H1 (cell line): Measurements from ENCODE around the gene PHTF1. TPM values are rescaled to one million over a fixed set of nuclear protein-coding genes. Genes with fewer than 3 reads are reported as not detected.

ENCODE experiments used
- CTCF ChIA-PET: fragments of 300-600 bp; sonication (Branson Sonifier 250); formaldehyde crosslinking; loops from one replicate; lab custom pipeline; 2021; ENCODE audit not compliant: partially characterized antibody; lab: Charles Lee
- POLR2A ChIA-PET: fragments of 300-600 bp; sonication (Branson Sonifier 250); formaldehyde crosslinking; loops from one replicate; lab custom pipeline; 2021; ENCODE audit warnings: inconsistent platforms; ENCODE audit not compliant: partially characterized antibody; lab: Charles Lee
- DNase-seq, 2 experiments: peaks; one replicate each; pipeline versions ENCODE4 v3.0.0 to v3.0.0-alpha.2; 2010 to 2022; ENCODE audit warnings: low spot score in 2 of 2, low read depth in 1 of 2, mixed read lengths in 1 of 2
- FAIRE-seq: peaks from 2 replicates; lab custom pipeline; 2011; peaks lifted over from hg19 to GRCh38; lab: Jason Lieb, UNC
- H2AFZ ChIP-seq: 2 replicates; pipeline ENCODE4 v1.8.1; 2012; ENCODE audit warnings: low read length, inconsistent platforms
- H2AK5ac ChIP-seq: 2 replicates; pipeline ENCODE4 v1.6.1; 2013; ENCODE audit warnings: low read depth, low read length
- H2BK120ac ChIP-seq: replicated peaks from 2 replicates; pipeline ENCODE3; 2013; ENCODE audit warnings: low read depth, low read length, inconsistent platforms
- H2BK12ac ChIP-seq: 2 replicates; pipeline ENCODE4 v1.6.1; 2013; ENCODE audit warnings: low read depth, low read length
- H2BK15ac ChIP-seq: 2 replicates; pipeline ENCODE4 v1.6.1; 2013; ENCODE audit warnings: low read length
- H2BK20ac ChIP-seq: 2 replicates; pipeline ENCODE4 v1.6.1; 2013; ENCODE audit warnings: low read length
- H2BK5ac ChIP-seq: 2 replicates; pipeline ENCODE4 v1.6.1; 2013; ENCODE audit warnings: low read depth, low read length
- H3K14ac ChIP-seq: 2 replicates; pipeline ENCODE4 v1.6.1; 2013; ENCODE audit warnings: inconsistent platforms; ENCODE audit not compliant: insufficient read length
- H3K18ac ChIP-seq: 2 replicates; pipeline ENCODE4 v1.6.1; 2013; ENCODE audit warnings: low read length; ENCODE audit errors: extremely low read depth
- H3K23ac ChIP-seq: 2 replicates; pipeline ENCODE4 v1.6.1; 2013; ENCODE audit warnings: inconsistent platforms; ENCODE audit not compliant: insufficient read length
- H3K23me2 ChIP-seq: 2 replicates; pipeline ENCODE4 v1.6.1; 2013; ENCODE audit warnings: low read depth, low read length
- H3K27ac ChIP-seq: 2 replicates; pipeline ENCODE4 v1.6.1; 2011; ENCODE audit warnings: low read depth, low read length, inconsistent platforms
- H3K27me3 ChIP-seq, 4 experiments: replicated peaks in 1 of 4; 1 replicate in 1 of 4; 2 replicates in 3 of 4; pipeline versions ENCODE4 v1.6.1 to v1.8.1; 2011 to 2013; ENCODE audit warnings: low read length in 3 of 4, mild to moderate bottlenecking in 3 of 4, inconsistent platforms in 2 of 4, mixed read lengths in 2 of 4, moderate library complexity in 1 of 4; ENCODE audit not compliant: control insufficient read depth in 3 of 4, insufficient read depth in 3 of 4; ENCODE audit errors: extremely low read depth in 1 of 4
- H3K36me3 ChIP-seq, 4 experiments: 2 replicates each; pipeline versions ENCODE4 v1.6.1 to v1.8.1; 2011 to 2013; ENCODE audit warnings: mild to moderate bottlenecking in 4 of 4, low read length in 3 of 4, moderate library complexity in 2 of 4, control low read depth in 1 of 4, inconsistent platforms in 1 of 4; ENCODE audit not compliant: insufficient read depth in 4 of 4, control insufficient read depth in 2 of 4
- H3K4ac ChIP-seq: replicated peaks from 2 replicates; pipeline ENCODE3; 2013; ENCODE audit warnings: low read length, low read depth, mixed read lengths, inconsistent platforms; ENCODE audit not compliant: insufficient read length
- H3K4me1 ChIP-seq, 4 experiments: replicated peaks in 1 of 4; 1 replicate in 1 of 4; 2 replicates in 3 of 4; pipeline versions ENCODE4 v1.6.1 to v1.8.1; 2011 to 2013; ENCODE audit warnings: low read length in 3 of 4, inconsistent platforms in 2 of 4, mixed read lengths in 1 of 4; ENCODE audit not compliant: insufficient read depth in 4 of 4, control insufficient read depth in 3 of 4
- H3K4me2 ChIP-seq, 2 experiments: 2 replicates each; pipeline versions ENCODE4 v1.6.1 to v1.8.1; 2011 to 2013; ENCODE audit warnings: low read depth in 2 of 2, low read length in 2 of 2, control low read depth in 1 of 2, inconsistent platforms in 1 of 2, mild to moderate bottlenecking in 1 of 2; ENCODE audit not compliant: insufficient read depth in 1 of 2
- H3K4me3 ChIP-seq, 4 experiments: fragments of 200-600, 300-600 bp in 1 of 4; sonication (generic), shearing (Covaris generic), sonication (Bioruptor Twin) in 1 of 4; 2 replicates each; pipeline versions ENCODE4 v1.5.1 to v1.8.1; 2011 to 2016; ENCODE audit warnings: low read length in 4 of 4, low read depth in 3 of 4, control low read depth in 2 of 4, inconsistent platforms in 2 of 4, mild to moderate bottlenecking in 2 of 4, mixed read lengths in 1 of 4, moderate library complexity in 1 of 4; ENCODE audit not compliant: insufficient read depth in 2 of 4; ENCODE audit errors: extremely low read depth in 1 of 4
- H3K56ac ChIP-seq: replicated peaks from 2 replicates; pipeline ENCODE3; 2013; ENCODE audit warnings: low read depth, mild to moderate bottlenecking, mixed read lengths, low read length, inconsistent platforms; ENCODE audit not compliant: insufficient read length
- H3K79me1 ChIP-seq: 2 replicates; pipeline ENCODE4 v1.6.1; 2013; ENCODE audit warnings: low read depth, low read length, control low read depth
- H3K79me2 ChIP-seq, 2 experiments: 2 replicates each; pipeline versions ENCODE4 v1.6.1 to v1.8.1; 2012 to 2013; ENCODE audit warnings: low read length in 2 of 2, mild to moderate bottlenecking in 2 of 2, inconsistent platforms in 1 of 2; ENCODE audit not compliant: insufficient read depth in 2 of 2, control insufficient read depth in 1 of 2
- H3K9ac ChIP-seq, 4 experiments: replicated peaks in 1 of 4; 1 replicate in 1 of 4; 2 replicates in 3 of 4; pipeline versions ENCODE4 v1.6.1 to v1.8.1; 2011 to 2013; ENCODE audit warnings: low read depth in 3 of 4, low read length in 3 of 4, control low read depth in 2 of 4, mild to moderate bottlenecking in 2 of 4, moderate library complexity in 2 of 4, inconsistent platforms in 1 of 4; ENCODE audit errors: extremely low read depth in 1 of 4
- H3K9me3 ChIP-seq, 2 experiments: 2 replicates each; pipeline versions ENCODE4 v1.6.1 to v1.8.1; 2012 to 2013; ENCODE audit warnings: mild to moderate bottlenecking in 2 of 2, moderate library complexity in 2 of 2, control low read depth in 1 of 2, inconsistent platforms in 1 of 2, low read depth in 1 of 2, low read length in 1 of 2, mixed read lengths in 1 of 2; ENCODE audit not compliant: insufficient read depth in 2 of 2
- H4K20me1 ChIP-seq, 2 experiments: replicated peaks in 1 of 2; 2 replicates each; pipeline versions ENCODE3 to v1.8.1; 2011 to 2013; ENCODE audit warnings: inconsistent platforms in 2 of 2, low read length in 2 of 2, mild to moderate bottlenecking in 1 of 2; ENCODE audit not compliant: insufficient read depth in 2 of 2, control insufficient read depth in 1 of 2
- H4K5ac ChIP-seq: 2 replicates; pipeline ENCODE4 v1.6.1; 2013; ENCODE audit warnings: low read length, low read depth, mixed read lengths, inconsistent platforms; ENCODE audit not compliant: insufficient read length
- H4K8ac ChIP-seq: 2 replicates; pipeline ENCODE4 v1.8.0; 2013; ENCODE audit warnings: mild to moderate bottlenecking, moderate library complexity, low read length, inconsistent platforms; ENCODE audit not compliant: insufficient read depth; ENCODE audit errors: extremely low read depth
- H4K91ac ChIP-seq: replicated peaks from 2 replicates; pipeline ENCODE3; 2013; ENCODE audit warnings: low read length, mixed read lengths, inconsistent platforms; ENCODE audit not compliant: insufficient read length
- JUND ChIP-seq: IDR thresholded peaks from 2 replicates; pipeline ENCODE4 v1.6.1; 2011; ENCODE audit warnings: mild to moderate bottlenecking, improper control_type of control experiment, low read length
- SP4 ChIP-seq: IDR thresholded peaks from 2 replicates; pipeline ENCODE4 v1.6.1; 2012; ENCODE audit warnings: low read length, inconsistent platforms
- TBP ChIP-seq: IDR thresholded peaks from 2 replicates; pipeline ENCODE4 v1.6.1; 2011; ENCODE audit warnings: low read depth, low read length, improper control_type of control experiment
- WGBS, 2 experiments: shearing (Covaris generic) in 1 of 2; methylation state at CpG; one replicate each; pipeline versions ENCODE4 v1.1.6 to v1.1.7; 2013 to 2015; ENCODE audit warnings: low lambda C conversion rate in 2 of 2, mixed read lengths in 2 of 2, inconsistent platforms in 1 of 2, low coverage in 1 of 2, missing lambda C conversion rate in 1 of 2; ENCODE audit not compliant: insufficient replicate concordance in 2 of 2, insufficient coverage in 1 of 2, insufficient read length in 1 of 2; ENCODE audit errors: extremely low coverage in 1 of 2, missing lambda C conversion rate in 1 of 2; 5-methylcytosine and 5-hydroxymethylcytosine counted together
- polyA plus RNA-seq, 7 experiments: library from polyadenylated mRNA; depleted of rRNA in 3 of 7; stranded (reverse) in 5 of 7; unstranded in 2 of 7; fragments of >200 nt in 5 of 7; fragments of 200-250 nt in 2 of 7; gene quantifications; 1 replicate in 5 of 7; 2 replicates in 1 of 7; 4 replicates in 1 of 7; pipeline versions ENCODE4 v1.2.1 to v1.2.3, GENCODE V29; 2011 to 2013; ENCODE audit warnings: missing spikeins in 2 of 7, mixed read lengths in 2 of 7
- total RNA-seq: library from RNA; stranded (reverse); fragmentation: NEBNext Ultra II Directional; extraction: Animal tissue kit (Norgen Biotek cat#: 25700); gene quantifications from 2 replicates; pipeline ENCODE4 v1.2.1, GENCODE V29; 2021

PHTF1 gene
- total and polyA plus RNA-seq, 2 of the 8 experiments (the other 6 are each of a cell fraction or from before 2014, with no cell fraction given) = 9.1 to 26.9 TPM

- H3K56ac ChIP-seq = no peak overlapping the region
- H3K79me1 ChIP-seq = no peaks in the 10 kb centered on the region
- FAIRE-seq (no peak), DNase-seq (no peak)
- no peak overlapping the region for H2BK5ac ChIP-seq
- H3K23me2 ChIP-seq = no peaks in the 10 kb centered on the region
- H3K4me3 ChIP-seq = no peak overlapping the region
- no peak overlapping the region for H3K23ac ChIP-seq
- peaks cover 0 to 8% (median 3%) of the 10 kb centered on the region in 4 experiments; a peak in 4 of 8 replicates for H3K36me3 ChIP-seq
- no peak overlapping the region for H3K4ac ChIP-seq
- H3K14ac ChIP-seq = no peak overlapping the region
- H3K4me1 ChIP-seq = no peaks in the 10 kb centered on the region
- no peaks in the 10 kb centered on the region for H3K9me3 ChIP-seq
- WGBS, 2 experiments = 98% methylated on average over 2 of the region's 2 CpGs; no CpG with 5 or more reads in 1 of the 2 experiments
- H2BK20ac ChIP-seq = no peak overlapping the region
- H3K27ac ChIP-seq = no peak overlapping the region
- no peak overlapping the region for H4K91ac ChIP-seq
- H2BK15ac ChIP-seq = no peak overlapping the region
- H4K5ac ChIP-seq = no peak overlapping the region
- H3K79me2 ChIP-seq = no peaks in the 10 kb centered on the region
- H2BK120ac ChIP-seq = no peak overlapping the region
- no peak overlapping the region for H3K9ac ChIP-seq
- no peak overlapping the region for H4K8ac ChIP-seq
- H3K4me2 ChIP-seq = no peak overlapping the region
- no peak overlapping the region for H2AFZ ChIP-seq
- H2AK5ac ChIP-seq = no peak overlapping the region
- CTCF ChIA-PET = no interaction called here
- H3K27me3 ChIP-seq = no peaks in the 10 kb centered on the region
- POLR2A ChIA-PET = no interaction called here
- H2BK12ac ChIP-seq = no peak overlapping the region
- no peaks in the 10 kb centered on the region for H4K20me1 ChIP-seq
- H3K18ac ChIP-seq = no peak overlapping the region
- TF ChIP-seq SP4 (no peak), JUND (no peak), TBP (no peak)
Measured at GRCh38 chr1:113734357-113735055, 24.8 kb downstream of the PHTF1 start.
